Motor neuron (in vitro differentiated cells): ENCODE results near the gene PRKN. TPM values are rescaled to one million over a fixed set of nuclear protein-coding genes. Genes with fewer than 3 reads are reported as not detected.

Source experiments
- ATAC-seq, 8 experiments: fragments of 200-7000 bp; cut with Tn5 transposase; replicated peaks in 6 of 8; 2 replicates each; pipeline ENCODE4 v1.8.0; 2021; ENCODE audit warnings: mild to moderate bottlenecking in 8 of 8, moderate library complexity in 8 of 8
- H3K27ac ChIP-seq, 2 donors: fragments of 250-450 bp; sonication (Bioruptor Pico); 2 replicates each; pipeline ENCODE4 v1.9.0; 2021; ENCODE audit warnings: antibody characterized with exemption in 2 of 2, mild to moderate bottlenecking in 2 of 2, moderate library complexity in 1 of 2
- H3K4me1 ChIP-seq, 2 donors: fragments of 250-450 bp; sonication (Bioruptor Pico); replicated peaks in 1 of 2; 2 replicates each; pipeline ENCODE4 v1.6.1; 2021; ENCODE audit warnings: antibody characterized with exemption in 2 of 2, mild to moderate bottlenecking in 2 of 2, moderate library complexity in 1 of 2
- H3K4me3 ChIP-seq, 5 donors: fragments of 250-450 bp; sonication (Bioruptor Pico); 2 replicates each; pipeline ENCODE4 v1.9.0; 2021; ENCODE audit warnings: antibody characterized with exemption in 5 of 5, mild to moderate bottlenecking in 5 of 5, moderate library complexity in 4 of 5
- WGBS, 10 experiments: fragments of 450-650 bp; shearing (Covaris generic); methylation state at CpG; one replicate each; pipeline ENCODE4 v1.0.0; 2022; 5-methylcytosine and 5-hydroxymethylcytosine counted together
- in situ Hi-C, 9 experiments: fragments of 400-800 bp; cut with MboI; loops; one replicate each; pipeline ENCODE4 v1.15.0; 2021; ENCODE audit warnings: low sequenced_read_pairs in 9 of 9, low pct_unique_long_range_greater_than_20kb in 2 of 9; ENCODE audit not compliant: unreplicated experiment in 9 of 9
- total RNA-seq, 8 experiments: library from RNA; unstranded; fragments of 300-600 nt; gene quantifications; 2 replicates each; pipeline versions ENCODE4 v1.2.3 to v1.2.4, GENCODE V29; 2022

Gene PRKN
- total RNA-seq, 8 experiments from 2014 or later = 0.71 to 8.1 (median 2.9) TPM

GRCh38 chr6:161618831-161619454 lies 1108.6 kb downstream of the PRKN start:
- in situ Hi-C loops = no loop called here
- ATAC-seq = peak; percentile 61 to 99 (median 78)
- 0 to 100% (median 41%) methylated on average over 1 to 8 of the region's 8 CpGs for WGBS, 10 experiments
- H3K4me1 ChIP-seq = peaks cover 4 to 8% of the 10 kb centered on the region in 2 donors
- no peak overlapping the region for H3K4me3 ChIP-seq
- no peak overlapping the region for H3K27ac ChIP-seq

- peaks cover 4% of the 10 kb centered on the region in 2 donors for H3K4me1 ChIP-seq
- 40 to 94% (median 86%) methylated on average over 1 to 2 of the region's 2 CpGs; no CpG with 5 or more reads in 4 of the 10 experiments for WGBS, 10 experiments
- no peak overlapping the region for H3K27ac ChIP-seq
- H3K4me3 ChIP-seq = no peak overlapping the region
- in situ Hi-C loops = no loop called here
- no peak for ATAC-seq
Measured at GRCh38 chr6:161613711-161614110, 1113.9 kb downstream of the PRKN start.

DNA sequence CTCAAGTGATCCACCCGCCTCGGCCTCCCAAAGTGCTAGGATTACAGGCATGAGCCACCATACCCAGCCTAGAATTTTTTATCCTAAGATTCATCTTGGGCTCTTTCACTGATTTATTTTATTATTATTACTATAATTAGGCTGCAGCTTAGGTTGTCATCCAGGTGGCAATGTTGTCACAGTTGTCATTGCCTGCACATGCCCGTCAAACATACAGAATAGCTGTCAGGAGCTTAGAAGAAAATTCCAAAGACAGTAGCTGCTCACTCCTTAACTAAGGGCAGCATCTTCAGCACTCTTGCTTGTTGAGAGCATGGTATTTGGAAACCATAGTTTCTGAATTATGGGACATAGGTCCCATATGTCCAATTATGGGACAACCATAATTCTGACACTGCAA lies 1118.8 kb downstream of the PRKN start:
- Histone ChIP-seq H3K4me3 (no peak overlapping the region), H3K4me1 (no peaks in the 10 kb centered on the region), H3K27ac (no peak overlapping the region)
- 83 to 100% (median 100%) methylated on average over 1 to 2 of the region's 3 CpGs; no CpG with 5 or more reads in 5 of the 10 experiments for WGBS, 10 experiments
- in situ Hi-C loops = no loop called here
- no peak for ATAC-seq

DNA sequence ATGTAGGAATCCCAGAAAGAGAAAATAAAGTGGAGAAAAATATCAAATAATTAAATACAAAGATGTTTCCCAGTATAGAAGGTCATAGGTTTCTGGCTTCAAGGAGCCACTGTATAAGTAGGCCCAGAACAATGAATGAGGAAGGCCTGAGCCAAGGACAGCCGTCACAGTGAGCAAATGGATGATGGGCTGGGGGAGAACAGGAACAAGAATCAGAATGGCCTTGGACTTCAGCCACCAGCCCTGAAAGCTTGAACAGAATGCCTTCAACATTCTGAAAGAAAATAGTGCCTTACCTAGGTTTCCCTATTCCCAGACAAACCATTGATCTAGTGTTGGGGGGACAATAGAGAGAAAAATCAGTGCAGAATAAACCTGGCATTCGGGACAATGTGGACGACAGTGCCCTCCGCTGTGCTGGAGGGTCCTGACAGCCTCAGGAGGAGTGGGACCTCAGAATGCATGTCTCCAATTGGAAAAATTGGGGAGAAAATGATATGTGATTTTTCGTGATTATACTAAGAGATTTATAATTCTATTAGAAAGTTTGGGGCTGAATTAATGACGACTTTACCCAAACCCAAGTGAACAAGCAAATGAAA lies 1119.8 kb downstream of the PRKN start:
- no peak for ATAC-seq
- in situ Hi-C loops = no loop called here

DNA sequence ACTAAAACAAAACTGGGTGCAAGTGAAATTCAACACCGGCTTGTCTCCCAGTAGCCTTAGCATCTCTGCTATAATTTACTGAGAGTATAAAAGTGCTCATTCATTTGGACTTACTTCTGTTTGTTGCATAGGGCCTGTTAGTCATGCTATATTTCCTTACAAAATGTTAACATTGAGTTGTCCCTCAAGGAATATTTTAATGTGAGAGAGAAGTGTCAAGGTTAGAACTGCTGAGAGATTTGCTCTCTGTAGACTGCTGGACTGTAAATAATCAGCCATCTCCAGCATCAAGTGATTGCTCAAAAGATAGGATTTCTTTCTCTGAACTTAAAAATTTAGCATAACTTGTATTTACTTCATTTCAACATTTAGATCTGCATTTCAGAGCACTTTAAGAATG lies 1125.2 kb downstream of the PRKN start:
- Histone ChIP-seq H3K27ac (no peak overlapping the region), H3K4me3 (no peak overlapping the region), H3K4me1 (no peaks in the 10 kb centered on the region)
- in situ Hi-C loops = no loop called here
- 88 to 100% (median 96%) methylated on average over 1 of the region's 1 CpG; no CpG with 5 or more reads in 4 of the 10 experiments for WGBS, 10 experiments
- ATAC-seq = peak in 3 of 8 experiments; percentile 33 to 56 (median 55)

More for the DNA sequence above, 1119.8 kb downstream of the PRKN start:
- 56 to 97% (median 86%) methylated on average over 1 to 6 of the region's 6 CpGs; no CpG with 5 or more reads in 1 of the 10 experiments for WGBS, 10 experiments
- H3K27ac ChIP-seq = no peak overlapping the region
- no peaks in the 10 kb centered on the region for H3K4me1 ChIP-seq
- no peak overlapping the region for H3K4me3 ChIP-seq

- WGBS, 10 experiments = 60 to 100% (median 93%) methylated on average over 1 to 2 of the region's 2 CpGs; no CpG with 5 or more reads in 7 of the 10 experiments
- in situ Hi-C loops = no loop called here
- Histone ChIP-seq H3K4me3 (no peak overlapping the region), H3K4me1 (no peaks in the 10 kb centered on the region), H3K27ac (no peak overlapping the region)
- ATAC-seq = no peak
Measured at GRCh38 chr6:161598896-161599295, 1128.7 kb downstream of the PRKN start.

GRCh38 chr6:161596807-161597520 lies 1130.6 kb downstream of the PRKN start:
- H3K27ac ChIP-seq = no peak overlapping the region
- H3K4me3 ChIP-seq = no peak overlapping the region
- in situ Hi-C loops = no loop called here
- peak in 3 of 8 experiments; percentile 23 to 94 (median 79) for ATAC-seq
- H3K4me1 ChIP-seq = no peaks in the 10 kb centered on the region
- WGBS, 10 experiments = 13 to 89% (median 80%) methylated on average over 3 to 6 of the region's 7 CpGs; no CpG with 5 or more reads in 2 of the 10 experiments

DNA sequence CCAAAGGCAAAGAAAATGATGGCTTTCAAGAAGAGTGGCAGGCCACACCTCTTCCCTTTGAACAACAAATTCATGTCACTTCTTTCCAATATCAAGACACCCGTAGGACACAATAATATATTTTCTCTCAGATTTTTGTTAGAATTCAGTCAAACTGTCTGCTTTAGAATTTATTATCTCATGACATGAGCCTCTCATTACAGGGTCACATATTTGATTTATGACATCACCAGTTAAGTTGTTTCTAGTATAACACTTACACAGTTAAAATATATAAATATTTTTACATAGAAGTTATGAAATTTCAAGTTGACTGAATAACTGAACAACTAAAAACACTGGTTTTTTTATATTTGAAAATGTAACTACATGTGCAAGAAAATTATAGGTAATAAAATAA lies 1133.2 kb downstream of the PRKN start:
- no peak overlapping the region for H3K27ac ChIP-seq
- H3K4me3 ChIP-seq = no peak overlapping the region
- ATAC-seq = no peak
- H3K4me1 ChIP-seq = no peaks in the 10 kb centered on the region
- 14 to 100% (median 69%) methylated on average over 1 of the region's 1 CpG; no CpG with 5 or more reads in 2 of the 10 experiments for WGBS, 10 experiments
- in situ Hi-C loops = no loop called here

- ATAC-seq = peak in 3 of 8 experiments; percentile 46 to 90 (median 75)
- H3K4me3 ChIP-seq = no peak overlapping the region
- H3K4me1 ChIP-seq = peaks cover 0 to 13% of the 10 kb centered on the region in 2 donors
- 7 to 83% (median 59%) methylated on average over 1 to 5 of the region's 5 CpGs; no CpG with 5 or more reads in 1 of the 10 experiments for WGBS, 10 experiments
- in situ Hi-C loops = no loop called here
- H3K27ac ChIP-seq = no peak overlapping the region
Measured at GRCh38 chr6:161590961-161591627, 1136.5 kb downstream of the PRKN start.

GRCh38 chr6:161586887-161587286 lies 1140.7 kb downstream of the PRKN start:
- peak in 5 of 8 experiments; percentile 78 to 92 (median 87) for ATAC-seq
- Histone ChIP-seq H3K27ac (no peak overlapping the region), H3K4me3 (no peak overlapping the region), H3K4me1 (peaks cover 20 to 39% of the 10 kb centered on the region in 2 donors)
- in situ Hi-C loops = no loop called here
- WGBS, 10 experiments = 8 to 94% (median 33%) methylated on average over 1 to 2 of the region's 2 CpGs; no CpG with 5 or more reads in 1 of the 10 experiments

GRCh38 chr6:161584621-161585340 lies 1142.8 kb downstream of the PRKN start:
- no peak overlapping the region for H3K27ac ChIP-seq
- no peak overlapping the region for H3K4me3 ChIP-seq
- peak in 1 of 8 experiments; percentile 47 for ATAC-seq
- WGBS, 10 experiments = 57 to 89% (median 73%) methylated on average over 2 to 8 of the region's 8 CpGs
- peaks cover 20 to 39% of the 10 kb centered on the region in 2 donors for H3K4me1 ChIP-seq
- in situ Hi-C loops = no loop called here

DNA sequence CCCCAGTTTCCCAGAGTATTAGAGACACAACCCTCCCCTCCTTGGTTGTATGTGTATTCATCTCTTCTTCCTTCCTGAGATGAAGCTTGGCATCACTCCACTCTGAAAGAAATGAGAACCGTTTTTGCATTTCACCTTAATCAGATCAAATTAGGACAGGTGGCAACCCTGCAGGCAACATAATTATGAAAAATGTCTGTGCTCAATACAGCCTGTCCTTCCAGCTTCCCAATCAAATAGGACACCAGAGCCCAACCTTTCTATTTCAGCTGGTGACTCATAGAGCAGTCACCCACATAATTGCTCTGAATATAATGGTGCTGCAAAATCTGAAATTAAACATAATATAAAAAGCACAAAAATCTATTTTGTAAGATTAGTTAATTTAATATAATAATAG lies 1143.5 kb downstream of the PRKN start:
- ATAC-seq = peak in 7 of 8 experiments; percentile 35 to 78 (median 55)
- in situ Hi-C loops = no loop called here
- Histone ChIP-seq H3K27ac (no peak overlapping the region), H3K4me3 (no peak overlapping the region), H3K4me1 (peaks cover 20 to 39% of the 10 kb centered on the region in 2 donors)
- 0 to 75% (median 35%) methylated on average over 1 of the region's 1 CpG; no CpG with 5 or more reads in 4 of the 10 experiments for WGBS, 10 experiments
